GM12892 (cell line): ENCODE results near the gene MAP4K4.

ENCODE experiments used
- POLR2A ChIP-seq: IDR thresholded peaks from 2 replicates; pipeline ENCODE4 v1.6.1; 2011; ENCODE audit warnings: low read depth, low read length, control low read depth
- POLR2AphosphoS5 ChIP-seq: IDR thresholded peaks from 2 replicates; pipeline ENCODE4 v1.6.1; 2011; ENCODE audit warnings: low read depth, low read length, control low read depth
- TAF1 ChIP-seq: IDR thresholded peaks from 2 replicates; pipeline ENCODE4 v1.6.1; 2011; ENCODE audit warnings: low read depth, mild to moderate bottlenecking, control low read depth, low read length, borderline replicate concordance

- TF ChIP-seq POLR2A (no peak), POLR2AphosphoS5 (no peak), TAF1 (no peak)
These were observed 112.2 kb downstream of the MAP4K4 start for GRCh38 chr2:101809698-101810097.
